Right lobe of liver (tissue), 6 donors: ENCODE results near the gene TTC38. TPM values are rescaled to one million over a fixed set of nuclear protein-coding genes. Genes with fewer than 3 reads are reported as not detected.

ENCODE experiments used
- ATAC-seq, 4 donors: fragments of 200-7000 bp; cut with Tn5 transposase; one replicate each; pipeline ENCODE4 v1.9.1; 2020; ENCODE audit warnings: mild to moderate bottlenecking in 4 of 4, moderate library complexity in 4 of 4
- DNase-seq, 3 donors: peaks; one replicate each; pipeline ENCODE4 v3.0.0-alpha.2; 2020
- H3K27ac ChIP-seq, 3 donors: fragments of 200-600 bp; one replicate each; pipeline ENCODE4 v1.8.0; 2022
- H3K27me3 ChIP-seq, 2 donors: fragments of 200-600 bp; one replicate each; pipeline ENCODE4 v1.8.0; 2022
- H3K36me3 ChIP-seq, 4 donors: fragments of 200-600 bp; sonication (generic) in 1 of 4; one replicate each; pipeline versions ENCODE4 v1.5.1 to v1.8.0; 2017 to 2022; ENCODE audit warnings: control low read depth in 1 of 4
- H3K4me1 ChIP-seq, 4 donors: fragments of 200-600 bp; sonication (generic) in 1 of 4; one replicate each; pipeline versions ENCODE4 v1.5.1 to v1.8.0; 2017 to 2022; ENCODE audit warnings: control low read depth in 1 of 4
- H3K4me3 ChIP-seq, 3 donors: fragments of 200-600 bp; one replicate each; pipeline ENCODE4 v1.8.0; 2022
- H3K9me3 ChIP-seq, 4 donors: fragments of 200-600 bp; sonication (generic) in 1 of 4; one replicate each; pipeline versions ENCODE4 v1.5.1 to v1.8.0; 2017 to 2022; ENCODE audit warnings: control low read depth in 1 of 4
- CTCF ChIP-seq, 4 donors: fragments of 200-600 bp in 3 of 4; fragments of 450-650 bp in 1 of 4; IDR thresholded peaks; one replicate each; pipeline versions ENCODE4 v1.5.1 to v1.8.0; 2016 to 2022; ENCODE audit warnings: antibody characterized with exemption in 4 of 4, mild to moderate bottlenecking in 2 of 4
- POLR2A ChIP-seq: fragments of 450-650 bp; IDR thresholded peaks from one replicate; pipeline ENCODE4 v1.6.1; 2017; ENCODE audit warnings: antibody characterized with exemption, mild to moderate bottlenecking
- WGBS: methylation state at CpG from one replicate; pipeline ENCODE4 v1.1.6; 2018; ENCODE audit warnings: low coverage, low lambda C conversion rate; ENCODE audit not compliant: insufficient coverage; ENCODE audit errors: missing lambda C conversion rate; 5-methylcytosine and 5-hydroxymethylcytosine counted together
- intact Hi-C, 2 donors: fragments of 100-400 bp; cut with DNase I; formaldehyde crosslinking; loops; one replicate each; pipeline versions ENCODE4 v1.11.2 to v1.14.1; 2022
- total RNA-seq, 6 experiments: library from RNA; depleted of rRNA in 2 of 6; stranded (reverse); fragments of >200 nt in 2 of 6; fragmentation: NEBNext Ultra II Directional in 3 of 6; extraction: Animal tissue kit (Norgen Biotek cat#: 25700) in 3 of 6; gene quantifications; one replicate each; pipeline versions ENCODE4 v1.1.0 to v1.2.4, GENCODE V29; 2016 to 2023
- donor health status: DM: no; HTN: yes; CAD: no.
- donor health status: DM: no; HTN: no; CAD: no.
- donor health status: DM: no; HTN: no; CAD: no.
- donor health status: DM: no; HTN: yes; CAD: no.
- donor health status: DM: no; HTN: yes; CAD: no.

Gene TTC38
- total RNA-seq, 6 experiments from 2014 or later = 91.1 to 278 (median 195) TPM

GRCh38 chr22:46293577-46294260, 25.9 kb downstream of the TTC38 start:
- Histone ChIP-seq H3K27me3 (no peaks in the 10 kb centered on the region), H3K4me3 (no peak overlapping the region), H3K4me1 (peaks cover 0 to 10% (median 4%) of the 10 kb centered on the region in 4 donors), H3K27ac (peak overlapping the region in 1 of 3 donors; percentile 28), H3K9me3 (no peaks in the 10 kb centered on the region), H3K36me3 (peaks cover 0 to 52% (median 29%) of the 10 kb centered on the region in 4 donors)
- TF ChIP-seq CTCF (IDR thresholded peaks at IDR 0.05) = no peak
- peak; percentile 20 for TF ChIP-seq POLR2A
- WGBS = 61% methylated on average over 4 of the region's 11 CpGs
- DNase-seq (no peak), ATAC-seq (peak in 1 of 4 donors; percentile 14)
- intact Hi-C loops = no loop called here

DNA sequence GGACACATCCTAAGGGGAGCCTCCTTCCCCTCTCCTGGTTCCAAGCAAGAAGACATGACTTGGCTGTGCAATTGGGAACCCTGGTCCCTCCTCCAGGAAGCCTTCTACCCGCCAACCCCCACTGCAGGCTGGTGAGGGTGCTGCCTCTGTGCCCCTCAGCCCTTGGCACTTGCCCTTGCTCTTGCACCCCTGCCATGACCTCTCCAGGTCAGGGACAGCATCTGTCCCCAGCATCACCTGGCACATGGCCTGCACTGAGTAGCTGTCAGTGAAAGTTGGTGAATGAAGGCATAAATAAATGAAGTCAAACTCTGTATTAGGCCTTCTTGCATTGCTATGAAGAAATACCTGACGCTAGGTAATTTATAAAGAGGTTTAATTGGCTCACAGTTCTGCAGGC, 27.0 kb downstream of the TTC38 start:
- WGBS = 43% methylated on average over 1 of the region's 2 CpGs
- Histone ChIP-seq H3K27me3 (no peaks in the 10 kb centered on the region), H3K9me3 (no peaks in the 10 kb centered on the region), H3K27ac (no peak overlapping the region), H3K4me1 (peaks cover 0 to 10% (median 4%) of the 10 kb centered on the region in 4 donors), H3K36me3 (peaks cover 0 to 41% (median 23%) of the 10 kb centered on the region in 4 donors), H3K4me3 (no peak overlapping the region)
- TF ChIP-seq POLR2A (no peak), CTCF (IDR thresholded peaks at IDR 0.05) (no peak)
- intact Hi-C loops = no loop called here
- peak in 3 of 4 donors; percentile 1 to 38 (median 2) for ATAC-seq
- no peak for DNase-seq

DNA sequence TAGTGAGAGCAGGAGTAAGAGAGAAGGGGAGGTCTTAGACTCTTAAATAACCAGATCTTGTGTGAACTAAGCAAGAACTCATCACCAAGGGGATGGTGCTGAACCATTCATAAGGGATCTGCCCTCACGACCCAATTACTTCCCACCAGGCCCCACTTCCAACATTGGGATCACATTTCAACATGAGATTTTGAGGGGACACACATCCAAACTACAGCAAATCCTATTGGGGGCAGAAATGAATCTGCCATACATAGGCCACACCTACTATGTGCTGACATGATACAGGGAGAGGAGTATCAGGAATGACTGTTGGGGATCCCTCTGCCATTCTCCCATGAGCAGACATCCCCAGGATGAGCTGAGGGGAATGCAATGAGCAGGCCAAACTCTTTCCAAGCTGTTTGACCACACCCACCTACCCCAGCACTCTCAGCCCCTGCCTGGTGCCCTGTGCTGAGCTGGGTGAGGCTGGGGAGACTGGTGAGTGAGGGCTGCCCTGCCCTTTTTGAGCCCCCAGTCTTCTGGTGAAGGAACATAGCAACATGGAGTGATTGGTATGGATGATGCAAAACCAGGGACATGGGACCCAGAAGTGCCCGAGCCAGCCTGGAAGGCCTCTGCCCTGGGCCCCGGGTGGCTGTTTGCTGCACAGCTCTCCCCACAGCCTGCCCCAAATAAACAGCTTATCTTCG, 27.6 kb downstream of the TTC38 start:
- ATAC-seq (peak; percentile 1 to 21 (median 9)), DNase-seq (no peak)
- no peak overlapping the region for H3K4me3 ChIP-seq
- peak overlapping the region in 1 of 3 donors; percentile 87 for H3K27ac ChIP-seq
- H3K9me3 ChIP-seq = no peaks in the 10 kb centered on the region
- TF ChIP-seq CTCF (IDR thresholded peaks at IDR 0.05) (no peak), POLR2A (no peak)
- peaks cover 0 to 10% (median 4%) of the 10 kb centered on the region in 4 donors for H3K4me1 ChIP-seq
- WGBS = 0% methylated on average over 1 of the region's 4 CpGs
- no peaks in the 10 kb centered on the region for H3K27me3 ChIP-seq
- H3K36me3 ChIP-seq = peaks cover 0 to 36% (median 20%) of the 10 kb centered on the region in 4 donors
- intact Hi-C loops = no loop called here

DNA sequence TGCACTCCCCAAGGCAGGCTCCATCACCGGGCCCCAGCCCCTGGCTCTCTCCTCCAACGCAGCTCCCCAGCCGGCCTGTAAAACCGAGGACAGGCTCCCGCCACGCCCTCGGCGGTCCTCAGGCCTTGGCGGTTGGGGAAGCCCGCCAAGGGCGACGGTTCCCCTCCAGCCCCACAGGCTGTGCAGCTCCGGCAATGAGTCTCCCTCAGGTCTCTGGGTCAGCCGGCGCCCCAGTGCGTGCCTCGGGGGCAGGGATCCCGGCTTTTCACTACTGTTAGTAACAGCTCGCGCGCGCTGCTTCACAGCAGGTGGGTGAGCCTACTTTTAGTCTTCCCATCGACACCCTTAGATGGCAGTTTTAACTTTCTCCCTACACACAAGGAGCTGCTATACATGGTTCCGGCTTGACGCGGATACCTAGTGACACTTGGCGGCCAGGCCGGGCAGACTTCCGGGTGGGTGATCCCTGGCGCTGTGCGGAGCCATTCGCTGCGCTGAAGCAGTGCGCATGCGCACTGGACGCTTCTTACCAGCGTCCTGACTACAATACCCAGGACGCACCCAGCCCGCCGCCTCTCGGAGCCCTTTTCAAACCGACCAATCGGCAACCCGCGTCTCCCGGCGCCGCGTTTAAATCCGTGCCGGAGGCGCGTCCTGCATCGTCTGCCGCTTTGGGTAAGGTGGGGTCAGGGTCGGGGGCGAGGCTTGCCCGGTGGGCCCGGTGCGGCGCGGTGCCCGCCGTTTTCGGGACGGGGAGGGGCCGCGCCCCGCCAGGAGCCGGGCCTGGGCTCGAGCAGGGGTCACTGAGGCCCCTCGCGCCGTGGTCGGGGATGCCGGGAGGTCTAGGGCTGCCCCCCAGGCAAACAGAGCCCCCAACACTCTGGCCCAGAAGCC, 28.7 kb downstream of the TTC38 start, which contains the start of gene GTSE1:
TSS of gene GTSE1 (plus strand) at position 614 of the 894 bp plus-strand sequence. CDS start 531 bp downstream, outside the sequence.
- H3K27ac ChIP-seq = peak within 1 kb of the TSS; percentile 83 to 87 (median 86)
- H3K36me3 ChIP-seq = peaks cover 0 to 26% (median 14%) of the 10 kb centered on the region in 4 donors
- DNase-seq (peak; percentile 98 to 99 (median 99)), ATAC-seq (peak; percentile 88 to 94 (median 92))
- peak in 3 of 4 donors; percentile 10 to 42 (median 38) for TF ChIP-seq CTCF (IDR thresholded peaks at IDR 0.05)
- peak; percentile 54 for TF ChIP-seq POLR2A
- H3K4me3 ChIP-seq = peak within 1 kb of the TSS; percentile 44 to 59 (median 53)
- 1% methylated on average over 23 of the region's 76 CpGs for WGBS
- H3K4me1 ChIP-seq = peaks cover 0 to 10% (median 4%) of the 10 kb centered on the region in 4 donors
- intact Hi-C loops = no loop called here
- no peaks in the 10 kb centered on the region for H3K27me3 ChIP-seq
- H3K9me3 ChIP-seq = no peaks in the 10 kb centered on the region
